Erythroblast (primary cell): Measurements from ENCODE around the gene FMO3.

Source experiments
- GATA1 ChIP-seq: IDR thresholded peaks from 2 replicates; pipeline ENCODE4 v1.6.1; 2011; ENCODE audit warnings: low read depth, mild to moderate bottlenecking, control low read depth, low read length, moderate library complexity
- POLR2A ChIP-seq: IDR thresholded peaks from 2 replicates; pipeline ENCODE4 v1.6.1; 2011; ENCODE audit warnings: mild to moderate bottlenecking, low read length

- TF ChIP-seq POLR2A (no peak), GATA1 (no peak)
Observed at GRCh38 chr1:171128463-171128862, 37.8 kb downstream of the FMO3 start.
